ENCODE data around the gene HMX1.

DNA sequence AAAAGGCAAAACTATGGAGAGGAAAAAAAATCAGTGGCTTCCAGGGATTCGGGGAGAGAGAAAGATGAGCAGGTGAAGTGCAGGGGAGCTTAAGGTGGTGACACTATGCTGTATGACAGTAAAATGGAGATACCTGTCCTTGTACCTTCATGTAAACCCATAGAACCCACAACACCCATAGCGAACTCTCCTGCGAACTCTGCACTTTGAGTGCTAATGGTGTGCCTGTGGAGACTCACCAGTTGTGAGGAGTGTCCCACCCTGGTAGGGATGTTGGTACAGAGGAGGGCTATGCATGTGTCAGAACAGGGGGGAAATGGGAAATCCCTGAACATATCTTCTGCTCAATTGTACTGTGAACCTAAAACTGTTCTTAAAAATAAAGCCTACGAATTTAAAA lies 42.8 kb downstream of the HMX1 start:
- TF ChIP-seq POLR2A (IDR thresholded peaks at IDR 0.05) (no peak), POLR2AphosphoS5 (IDR thresholded peaks at IDR 0.05) (no peak)
- TF ChIP-seq, protein P1, sequence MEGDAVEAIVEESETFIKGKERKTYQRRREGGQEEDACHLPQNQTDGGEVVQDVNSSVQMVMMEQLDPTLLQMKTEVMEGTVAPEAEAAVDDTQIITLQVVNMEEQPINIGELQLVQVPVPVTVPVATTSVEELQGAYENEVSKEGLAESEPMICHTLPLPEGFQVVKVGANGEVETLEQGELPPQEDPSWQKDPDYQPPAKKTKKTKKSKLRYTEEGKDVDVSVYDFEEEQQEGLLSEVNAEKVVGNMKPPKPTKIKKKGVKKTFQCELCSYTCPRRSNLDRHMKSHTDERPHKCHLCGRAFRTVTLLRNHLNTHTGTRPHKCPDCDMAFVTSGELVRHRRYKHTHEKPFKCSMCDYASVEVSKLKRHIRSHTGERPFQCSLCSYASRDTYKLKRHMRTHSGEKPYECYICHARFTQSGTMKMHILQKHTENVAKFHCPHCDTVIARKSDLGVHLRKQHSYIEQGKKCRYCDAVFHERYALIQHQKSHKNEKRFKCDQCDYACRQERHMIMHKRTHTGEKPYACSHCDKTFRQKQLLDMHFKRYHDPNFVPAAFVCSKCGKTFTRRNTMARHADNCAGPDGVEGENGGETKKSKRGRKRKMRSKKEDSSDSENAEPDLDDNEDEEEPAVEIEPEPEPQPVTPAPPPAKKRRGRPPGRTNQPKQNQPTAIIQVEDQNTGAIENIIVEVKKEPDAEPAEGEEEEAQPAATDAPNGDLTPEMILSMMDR (IDR thresholded peaks at IDR 0.05) = no peak

Measured in breast epithelium (tissue), 3 donors.